GM19025 (cell line): ENCODE data around the gene NPAS3.

Experiments used
- ATAC-seq: cut with Tn5 transposase; IDR thresholded peaks from one replicate; pipeline ENCODE4 v1.9.1; 2021; ENCODE audit warnings: mild to moderate bottlenecking, low read depth, moderate library complexity; ENCODE audit not compliant: unreplicated experiment

The NPAS3 gene

GRCh38 chr14:33404964-33405574 is 466.4 kb downstream of the NPAS3 start:
- no peak for ATAC-seq

DNA sequence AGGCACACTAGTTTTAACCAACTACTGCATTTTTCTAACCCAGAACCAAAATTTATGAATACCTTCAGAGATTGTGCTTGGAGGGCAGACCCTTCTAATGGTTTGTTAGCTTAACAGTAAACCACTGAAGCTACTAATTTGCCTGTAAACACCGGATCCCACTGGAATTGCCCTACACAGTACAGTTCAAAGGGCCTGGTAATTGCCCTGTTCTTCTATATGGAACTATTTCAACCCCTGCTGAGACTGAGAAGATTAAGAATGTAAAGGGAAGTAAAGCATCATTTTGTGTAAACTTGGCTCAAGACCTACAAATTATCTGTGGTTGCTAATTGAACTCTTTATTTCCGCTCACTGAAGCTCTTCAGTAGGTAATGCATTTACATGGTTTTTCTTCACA is 468.1 kb downstream of the NPAS3 start:
- no peak for ATAC-seq

DNA sequence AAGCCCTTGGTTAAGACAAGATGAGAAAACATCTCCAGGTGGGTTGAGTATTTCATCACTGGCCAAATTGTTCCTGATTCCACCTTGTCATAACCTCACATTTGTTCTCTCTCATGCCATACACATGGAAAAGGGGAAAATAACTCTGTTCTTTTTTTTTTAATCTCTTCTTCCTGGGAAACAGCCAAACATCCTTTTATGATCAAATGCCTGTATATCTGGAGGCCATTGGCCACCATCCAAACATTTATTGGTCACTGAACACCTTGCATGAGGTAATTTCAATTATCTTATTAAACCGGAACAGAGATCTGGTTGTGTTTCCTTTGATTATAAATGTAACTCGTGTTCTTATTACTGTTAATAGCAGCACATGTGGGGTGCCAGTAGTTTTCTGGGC is 469.6 kb downstream of the NPAS3 start:
- no peak for ATAC-seq

DNA sequence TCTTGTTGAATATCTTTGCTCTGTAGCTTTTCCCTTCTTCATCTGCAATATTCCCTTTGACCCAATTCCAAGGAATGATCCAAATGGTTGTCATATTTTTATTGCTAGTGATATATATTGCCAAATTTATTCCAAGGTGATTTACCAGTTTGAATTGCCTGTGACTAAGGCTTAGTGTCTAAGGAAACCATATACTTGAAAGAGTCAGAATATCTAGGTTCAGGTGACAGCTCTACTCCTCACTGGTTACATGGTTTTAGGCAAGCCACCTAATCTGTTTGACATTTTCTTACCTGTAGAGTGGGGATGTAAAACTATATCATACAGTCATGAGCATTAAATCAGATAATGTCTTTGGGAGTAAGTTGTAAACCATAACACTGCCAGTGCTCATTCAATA is 473.8 kb downstream of the NPAS3 start:
- no peak for ATAC-seq

- no peak for ATAC-seq
These were observed 474.7 kb downstream of the NPAS3 start for GRCh38 chr14:33413381-33413780.

DNA sequence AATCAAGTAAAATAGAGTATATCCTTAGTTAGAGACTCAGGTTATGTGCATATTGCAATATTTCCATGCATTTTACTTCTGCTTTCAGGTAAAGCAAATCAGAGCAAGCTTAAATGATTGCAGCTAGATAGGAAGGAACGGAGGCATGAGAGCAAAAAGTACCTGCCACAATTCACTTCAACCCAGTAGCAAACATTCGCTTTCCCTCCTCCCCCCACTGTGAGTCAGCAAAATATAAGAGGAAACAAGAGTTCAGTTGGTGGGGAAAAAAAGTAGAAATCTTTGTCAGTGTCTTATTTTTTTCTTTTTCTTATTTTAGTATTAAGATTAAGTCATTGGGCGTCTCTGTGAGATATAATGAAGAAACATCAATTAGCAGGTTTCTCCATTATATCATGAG is 475.4 kb downstream of the NPAS3 start:
- no peak for ATAC-seq

GRCh38 chr14:33420051-33420627 is 481.5 kb downstream of the NPAS3 start:
- ATAC-seq = no peak

- ATAC-seq = no peak
These were observed 491.8 kb downstream of the NPAS3 start for GRCh38 chr14:33430414-33431035.

DNA sequence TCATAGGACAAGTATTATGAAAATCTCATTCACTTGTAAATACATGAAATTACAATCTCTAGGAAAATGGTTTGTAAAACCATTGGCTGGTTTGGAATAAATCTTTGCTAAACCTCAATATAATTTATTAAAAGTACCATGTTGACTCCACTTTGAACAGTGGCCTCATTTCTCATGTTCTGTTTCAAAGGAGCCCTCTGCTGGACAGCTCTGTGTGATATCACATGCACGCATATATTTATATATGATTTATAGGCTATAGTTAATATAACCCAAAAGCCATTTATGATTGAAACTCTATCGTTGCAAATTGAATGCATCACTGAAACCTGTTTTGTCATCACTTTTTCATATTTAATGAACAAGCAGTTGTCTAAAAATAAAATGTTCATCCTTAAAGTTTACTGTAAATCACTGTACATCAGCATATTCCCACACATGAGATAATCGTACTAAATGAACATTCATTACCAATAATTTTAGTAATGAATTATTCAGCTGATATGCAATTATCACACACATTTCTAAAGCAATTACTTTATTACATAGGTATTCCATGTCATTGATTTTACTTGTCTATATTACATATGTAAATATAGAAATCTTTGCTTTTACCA is 493.8 kb downstream of the NPAS3 start:
- no peak for ATAC-seq

GRCh38 chr14:33433396-33433795 is 494.7 kb downstream of the NPAS3 start:
- no peak for ATAC-seq

- ATAC-seq = no peak
These were observed 497.4 kb downstream of the NPAS3 start for GRCh38 chr14:33435911-33436689.

- ATAC-seq = no peak
These were observed 503.0 kb downstream of the NPAS3 start for GRCh38 chr14:33441633-33442032.

- ATAC-seq = no peak
These were observed 505.5 kb downstream of the NPAS3 start for GRCh38 chr14:33444136-33444535.

DNA sequence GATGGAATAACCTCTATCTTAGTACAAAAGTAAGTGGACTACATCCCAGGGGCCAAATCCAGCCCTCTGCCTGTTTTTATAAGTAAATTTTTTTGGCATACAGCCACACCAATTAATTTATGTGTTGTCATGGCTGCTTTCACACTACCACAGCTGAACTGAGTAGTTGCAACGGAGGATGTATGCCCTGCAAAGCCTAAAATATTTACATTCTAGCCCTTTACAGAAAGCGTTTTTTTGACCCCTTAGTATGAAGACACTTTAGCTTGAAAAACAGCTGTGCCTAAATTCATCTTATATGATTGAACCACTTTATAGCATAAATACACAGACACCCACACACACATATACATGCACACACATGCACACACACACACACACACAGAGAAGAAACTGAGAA is 510.6 kb downstream of the NPAS3 start:
- no peak for ATAC-seq

DNA sequence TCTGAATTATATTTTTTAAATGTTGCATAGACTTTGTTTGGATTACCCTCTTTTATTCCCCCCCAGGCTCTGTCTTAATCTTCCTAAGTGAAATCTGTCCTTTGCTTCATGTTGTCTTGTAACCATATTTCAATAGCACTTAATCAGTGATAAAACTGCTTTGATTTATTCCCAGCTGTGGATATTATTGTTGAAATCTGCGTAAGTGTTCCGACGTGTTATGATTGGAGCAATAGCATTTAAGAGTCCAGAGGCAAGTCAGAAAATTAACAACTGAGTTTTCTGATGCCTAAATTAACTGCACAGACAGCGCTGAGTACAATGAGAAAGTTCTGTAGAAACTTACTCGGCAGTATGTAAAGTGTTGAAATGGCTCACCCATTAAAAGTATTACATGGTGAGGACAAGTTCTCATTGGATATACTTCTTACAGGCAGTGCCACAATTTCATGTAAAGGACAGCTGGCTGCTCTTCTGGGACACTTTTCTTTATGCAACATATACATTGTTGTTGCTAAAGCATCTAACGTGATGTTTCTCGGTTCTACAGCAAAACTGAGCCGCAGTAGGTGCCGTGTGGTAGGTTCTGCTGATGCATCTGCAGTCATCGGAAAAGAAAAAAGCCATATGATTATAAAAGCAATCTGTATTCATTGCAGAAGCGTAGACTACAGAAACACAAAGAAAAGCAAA is 511.2 kb downstream of the NPAS3 start:
- ATAC-seq = no peak

DNA sequence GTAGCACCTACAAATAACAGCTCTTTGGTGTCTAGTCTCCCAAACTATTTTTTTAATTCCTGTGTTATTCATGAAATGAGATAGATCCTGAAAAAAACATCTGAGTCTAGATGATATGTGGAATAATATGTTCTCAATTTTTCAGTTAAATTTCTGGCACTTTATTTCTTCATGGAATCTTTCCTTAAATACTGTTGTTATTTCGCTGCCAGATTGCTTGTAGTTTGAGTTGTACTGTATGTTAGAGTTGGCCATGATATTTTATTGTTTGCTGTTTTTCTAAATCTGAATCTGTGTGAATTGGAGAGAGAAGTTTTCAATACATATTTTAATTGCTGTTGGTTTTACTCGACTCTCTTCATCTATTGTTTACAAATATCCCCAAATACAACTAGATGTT is 511.7 kb downstream of the NPAS3 start:
- ATAC-seq = no peak

DNA sequence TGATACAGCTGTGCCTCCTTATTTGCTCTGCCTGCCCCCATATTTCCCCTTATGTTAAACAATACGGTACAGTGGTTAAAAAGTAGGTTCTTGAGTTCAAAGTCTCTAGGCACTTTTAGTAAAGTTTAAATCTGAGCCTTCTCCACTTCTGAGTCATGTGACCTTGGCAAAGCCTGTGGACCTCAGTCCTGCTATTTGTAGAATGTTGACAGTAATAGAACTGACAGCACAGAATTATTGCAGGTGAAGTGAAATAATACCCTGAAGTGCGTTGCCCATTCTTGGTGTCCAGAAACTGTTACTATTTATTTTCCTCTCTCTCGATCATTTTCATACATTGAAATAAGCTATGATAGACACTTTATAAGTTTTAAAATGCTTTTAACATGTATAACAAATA is 512.5 kb downstream of the NPAS3 start:
- ATAC-seq = no peak

GRCh38 chr14:33452995-33453394 is 514.3 kb downstream of the NPAS3 start:
- ATAC-seq = no peak

DNA sequence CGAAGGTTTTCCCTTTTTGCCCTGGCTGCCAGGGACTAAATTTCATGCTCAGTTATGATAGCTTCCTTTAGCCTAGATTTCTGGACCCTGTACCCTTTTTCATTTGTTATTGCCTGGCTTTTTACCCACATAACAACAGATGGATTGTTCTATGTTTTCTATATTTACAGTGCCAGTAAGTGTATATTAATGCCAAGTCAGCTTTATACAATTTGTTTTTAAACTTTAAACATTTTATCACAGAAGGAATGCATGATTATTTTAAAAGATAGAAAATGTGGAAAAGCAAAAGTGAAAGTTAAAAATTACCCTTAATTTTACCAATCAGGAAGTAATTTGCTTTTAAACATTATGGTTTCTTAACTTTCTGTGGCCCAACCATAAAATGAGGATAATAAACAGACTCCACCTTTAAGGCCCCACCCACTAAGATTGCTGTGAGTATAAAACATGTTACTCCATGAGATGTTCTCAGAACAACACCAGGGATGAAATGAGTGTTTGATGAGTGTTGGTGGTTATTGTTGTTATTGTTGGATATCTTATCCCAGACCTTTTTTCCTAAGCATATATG is 515.4 kb downstream of the NPAS3 start:
- ATAC-seq = no peak

DNA sequence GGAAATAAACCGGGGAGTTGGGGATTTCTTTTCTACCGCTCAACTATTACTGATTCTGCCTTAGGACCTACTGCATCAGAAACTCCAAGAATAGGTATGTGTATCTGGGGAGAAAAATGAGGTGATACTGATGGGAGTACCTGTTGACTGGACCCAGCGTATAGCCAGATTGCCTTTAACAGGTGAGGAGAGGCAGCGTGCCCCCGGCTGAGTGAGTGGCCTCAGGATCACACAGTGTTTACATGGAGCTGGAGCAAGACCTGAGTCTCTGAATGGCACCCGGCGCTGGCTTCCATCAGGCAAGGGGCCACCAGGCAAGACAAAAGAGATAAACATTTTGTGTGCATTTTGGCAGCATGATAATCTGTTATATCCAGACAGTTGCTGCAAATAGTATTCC is 516.0 kb downstream of the NPAS3 start:
- no peak for ATAC-seq
